ENCODE measurements around the gene NUP214.
"Not testable (repeated sequence)": the region's sequence is repeated elsewhere in the genome, so short reads cannot be mapped to it uniquely, and the experiment has no call there.

The NUP214 gene

DNA sequence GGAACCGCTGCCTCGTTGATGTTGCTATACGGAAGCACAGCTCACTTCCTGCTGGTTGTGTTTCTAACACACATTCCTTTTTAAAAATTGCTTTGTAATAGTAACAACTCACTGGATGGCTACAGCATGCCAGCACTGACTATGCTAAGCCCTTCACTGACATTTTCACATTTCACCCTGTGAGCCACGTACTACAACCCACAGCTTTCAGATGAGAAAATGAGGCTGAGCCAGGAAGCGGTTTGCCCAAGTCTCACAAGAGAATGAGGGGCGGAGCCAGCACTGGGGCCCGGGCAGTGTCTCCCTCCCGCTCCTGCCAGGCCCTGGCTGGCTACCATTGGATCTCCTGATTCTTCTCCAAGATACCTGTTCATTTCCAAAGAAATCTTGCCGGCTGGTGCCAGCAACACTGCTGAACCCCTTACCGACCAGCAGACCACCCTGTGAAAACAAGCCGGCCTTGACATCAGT, 112.6 kb downstream of the NUP214 start:
- ChIA-PET POLR2A (interaction anchor here (1.0 to 2.8 kb wide), 9 partner anchors 10 to 93 kb away, joined by 3 to 20 read pairs (median 3); no protein-coding TSS in a partner anchor), CTCF (interaction anchor here (1.1 to 2.7 kb wide), 5 partner anchors 9 to 38 kb away, joined by 3 to 26 read pairs (median 6); partner anchors contain the start of gene FAM78A)
- DNase-seq, result peak; percentile 83 to 95 (median 95)
- peaks cover 12 to 59% (median 53%) of the 10 kb centered on the region in 4 experiments for H3K4me1 ChIP-seq (ENCODE audit: control extremely low read depth in 1 of 4, control insufficient read depth in 4 of 4, insufficient read depth in 4 of 4, low read length in 3 of 4)
- peak overlapping the region; percentile 59 to 81 for H3K27ac ChIP-seq (ENCODE audit: insufficient read depth in 1 of 2, low read depth in 1 of 2, low read length in 2 of 2, poor library complexity in 1 of 2, severe bottlenecking in 2 of 2)
- 3% methylated on average over 11 of the region's 11 CpGs for WGBS (ENCODE audit: insufficient coverage)
- H3K9me3 ChIP-seq (ENCODE audit: control extremely low read depth in 1 of 5, control insufficient read depth in 4 of 5, insufficient read depth in 2 of 5, low read depth in 1 of 5, low read length in 4 of 5), result peaks cover 0 to 3% (median 0%) of the 10 kb centered on the region in 5 experiments
- no peaks in the 10 kb centered on the region for H3K27me3 ChIP-seq (replicated peaks in 2 of 5; ENCODE audit: control insufficient read depth in 4 of 5, insufficient read depth in 5 of 5, low read length in 4 of 5)
- peaks cover 6 to 35% (median 17%) of the 10 kb centered on the region in 4 experiments for H3K36me3 ChIP-seq (ENCODE audit: control insufficient read depth in 4 of 4, insufficient read depth in 4 of 4, low read length in 3 of 4)
- H3K4me3 ChIP-seq (ENCODE audit: control insufficient read depth in 1 of 7, extremely low read depth in 1 of 7, insufficient read depth in 4 of 7, low read depth in 2 of 7, low read length in 6 of 7), result peak overlapping the region in 6 of 7 experiments; percentile 13 to 60 (median 49)

DNA sequence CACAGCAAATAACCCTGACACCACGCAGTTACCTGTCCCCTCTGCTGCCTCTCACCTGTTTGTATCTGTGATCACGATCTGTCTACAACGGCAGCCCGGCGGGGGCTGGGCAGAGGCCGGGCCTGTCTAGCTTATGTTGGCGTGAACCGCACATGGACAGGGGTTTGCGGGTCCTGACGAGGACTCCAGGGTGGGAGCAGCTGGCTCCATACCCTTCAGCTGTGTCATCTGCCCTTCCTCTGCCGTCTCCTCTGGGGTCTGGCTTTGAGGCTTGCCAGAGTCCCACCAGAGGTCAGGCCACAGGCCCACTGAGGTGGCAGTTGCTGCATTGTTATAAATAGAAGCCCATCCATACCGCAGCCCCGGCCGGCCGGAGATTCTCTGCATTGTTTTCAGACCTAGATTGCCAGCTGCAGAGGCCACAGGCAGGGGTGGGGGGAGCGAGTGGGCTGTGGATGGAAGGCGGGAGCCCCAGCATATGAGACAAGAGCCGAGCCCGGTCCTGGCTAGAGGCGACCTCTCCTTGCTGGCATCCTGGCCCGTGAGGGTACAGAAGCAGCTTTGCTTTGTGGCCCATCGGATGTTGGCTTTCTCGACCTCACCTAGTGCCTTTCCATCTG, 113.1 kb downstream of the NUP214 start:
- Histone ChIP-seq H3K4me1 (ENCODE audit: control extremely low read depth in 1 of 4, control insufficient read depth in 4 of 4, insufficient read depth in 4 of 4, low read length in 3 of 4) (peaks cover 12 to 59% (median 53%) of the 10 kb centered on the region in 4 experiments), H3K27ac (ENCODE audit: insufficient read depth in 1 of 2, low read depth in 1 of 2, low read length in 2 of 2, poor library complexity in 1 of 2, severe bottlenecking in 2 of 2) (peak overlapping the region; percentile 59 to 81), H3K4me3 (ENCODE audit: control insufficient read depth in 1 of 7, extremely low read depth in 1 of 7, insufficient read depth in 4 of 7, low read depth in 2 of 7, low read length in 6 of 7) (peak overlapping the region in 5 of 7 experiments; percentile 15 to 60 (median 51)), H3K27me3 (replicated peaks in 2 of 5; ENCODE audit: control insufficient read depth in 4 of 5, insufficient read depth in 5 of 5, low read length in 4 of 5) (no peaks in the 10 kb centered on the region), H3K36me3 (ENCODE audit: control insufficient read depth in 4 of 4, insufficient read depth in 4 of 4, low read length in 3 of 4) (peaks cover 6 to 30% (median 13%) of the 10 kb centered on the region in 4 experiments), H3K9me3 (ENCODE audit: control extremely low read depth in 1 of 5, control insufficient read depth in 4 of 5, insufficient read depth in 2 of 5, low read depth in 1 of 5, low read length in 4 of 5) (peaks cover 0 to 4% (median 0%) of the 10 kb centered on the region in 5 experiments)
- ChIA-PET POLR2A (interaction anchor here (0.9 to 2.8 kb wide), 10 partner anchors 11 to 92 kb away, joined by 3 to 20 read pairs (median 3); no protein-coding TSS in a partner anchor), CTCF (interaction anchor here (1.1 to 2.7 kb wide), 5 partner anchors 9 to 37 kb away, joined by 3 to 26 read pairs (median 6); partner anchors contain the start of gene FAM78A)
- peak; percentile 45 to 91 (median 88) for DNase-seq
- WGBS (ENCODE audit: insufficient coverage), result 3% methylated on average over 20 of the region's 23 CpGs

DNA sequence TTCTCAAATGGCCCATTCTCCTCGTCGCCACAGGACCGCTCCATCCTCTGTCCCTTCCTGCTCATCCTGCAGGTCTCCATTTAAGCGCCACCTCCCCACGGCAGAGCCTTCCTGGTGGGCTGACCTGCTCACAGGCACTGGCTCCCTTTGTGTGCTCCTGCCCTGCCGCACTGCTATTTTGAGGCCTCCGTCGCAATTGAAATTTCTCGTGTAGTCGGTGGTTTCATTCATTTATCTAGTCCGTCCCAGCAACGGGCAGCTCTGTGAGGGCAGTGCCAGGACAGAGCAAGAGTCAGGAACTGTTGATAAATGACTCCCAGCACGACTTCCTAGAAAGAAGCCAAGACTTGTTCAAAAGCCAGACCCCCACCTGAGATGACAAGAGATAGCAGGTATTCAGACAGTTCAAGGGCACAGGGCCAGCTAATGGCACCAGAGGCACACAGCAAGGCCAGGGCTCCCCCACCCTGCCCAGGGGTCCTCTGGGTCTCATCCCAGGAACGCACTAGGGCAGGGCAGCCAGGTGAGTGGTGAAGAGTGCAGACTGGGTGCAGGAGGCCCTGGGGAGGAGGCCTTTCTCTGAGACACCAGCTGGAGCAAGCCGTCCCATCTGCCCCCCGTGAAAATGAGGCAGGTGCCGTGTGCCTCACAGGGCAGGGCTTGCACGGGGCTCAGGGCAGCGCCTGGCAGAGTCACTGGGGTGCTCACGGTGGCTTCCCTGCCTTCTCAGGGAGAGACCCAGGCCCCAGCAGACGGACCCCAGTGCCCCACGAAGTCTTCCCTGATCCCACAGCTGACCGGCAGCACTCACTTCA, 114.0 kb downstream of the NUP214 start:
- CTCF ChIA-PET, result interaction anchor here (1.1 to 2.7 kb wide), 6 partner anchors 10 to 62 kb away, joined by 3 to 26 read pairs (median 6); partner anchors contain the start of gene FAM78A
- Histone ChIP-seq H3K4me1 (ENCODE audit: control extremely low read depth in 1 of 4, control insufficient read depth in 4 of 4, insufficient read depth in 4 of 4, low read length in 3 of 4) (peaks cover 12 to 59% (median 53%) of the 10 kb centered on the region in 4 experiments), H3K27ac (ENCODE audit: insufficient read depth in 1 of 2, low read depth in 1 of 2, low read length in 2 of 2, poor library complexity in 1 of 2, severe bottlenecking in 2 of 2) (peak overlapping the region in 1 of 2 experiments; percentile 81), H3K4me3 (ENCODE audit: control insufficient read depth in 1 of 7, extremely low read depth in 1 of 7, insufficient read depth in 4 of 7, low read depth in 2 of 7, low read length in 6 of 7) (peak overlapping the region in 4 of 7 experiments; percentile 9 to 60 (median 52)), H3K9me3 (ENCODE audit: control extremely low read depth in 1 of 5, control insufficient read depth in 4 of 5, insufficient read depth in 2 of 5, low read depth in 1 of 5, low read length in 4 of 5) (peaks cover 0 to 4% (median 0%) of the 10 kb centered on the region in 5 experiments), H3K27me3 (replicated peaks in 2 of 5; ENCODE audit: control insufficient read depth in 4 of 5, insufficient read depth in 5 of 5, low read length in 4 of 5) (no peaks in the 10 kb centered on the region), H3K36me3 (ENCODE audit: control insufficient read depth in 4 of 4, insufficient read depth in 4 of 4, low read length in 3 of 4) (peaks cover 0 to 21% (median 5%) of the 10 kb centered on the region in 4 experiments)
- POLR2A ChIA-PET, result interaction anchor here (0.6 to 2.8 kb wide), 4 partner anchors 9 to 92 kb away, joined by 3 to 20 read pairs (median 4); no protein-coding TSS in a partner anchor
- peak in 1 of 3 donors; percentile 37 for DNase-seq
- WGBS (ENCODE audit: insufficient coverage), result 66% methylated on average over 22 of the region's 23 CpGs

DNA sequence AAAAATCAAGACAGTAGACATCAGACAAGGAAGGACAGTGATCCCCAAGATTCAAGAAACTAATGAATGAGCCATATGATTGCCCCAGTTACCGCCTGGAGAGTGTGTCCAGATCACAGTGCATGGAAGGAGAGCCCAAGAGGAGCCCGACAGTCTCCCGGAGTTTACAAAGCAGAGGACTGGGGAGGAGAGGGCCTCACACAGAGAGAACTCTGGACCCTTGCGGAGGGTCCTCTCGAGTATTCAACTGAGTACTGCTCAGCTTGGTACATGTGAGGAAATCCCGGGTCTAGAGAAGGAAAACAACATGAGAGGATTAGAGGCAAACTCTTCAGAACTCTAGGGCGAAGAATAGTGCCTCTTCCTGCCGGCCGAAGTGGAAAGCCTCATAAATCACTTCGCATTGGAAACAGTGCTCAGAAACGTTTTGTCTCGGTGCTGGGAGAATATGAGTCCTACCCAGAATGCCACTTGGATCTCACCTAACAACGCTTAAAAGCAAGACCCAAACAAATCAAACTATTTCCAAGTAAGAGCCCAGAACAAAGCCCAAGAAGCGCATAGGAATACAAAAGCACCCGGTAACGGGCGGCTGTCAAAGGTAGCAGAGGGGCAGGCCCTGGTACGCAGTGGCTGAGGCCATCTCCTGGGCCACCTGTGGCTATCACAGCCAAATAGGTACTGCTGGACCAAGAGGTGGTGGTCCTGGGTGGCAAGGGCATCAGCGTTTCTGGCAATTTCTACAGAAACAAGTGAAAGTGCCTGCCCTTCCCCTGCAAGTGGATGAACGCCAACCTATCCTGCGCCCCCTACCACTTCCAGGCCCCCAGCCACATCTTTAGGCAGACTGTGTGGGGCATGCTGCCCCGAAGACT, 114.9 kb downstream of the NUP214 start:
- DNase-seq, result no peak
- CTCF ChIA-PET, result interaction anchor here (1.5 to 2.7 kb wide), 4 partner anchors 9 to 96 kb away, joined by 5 to 26 read pairs (median 6); no protein-coding TSS in a partner anchor

DNA sequence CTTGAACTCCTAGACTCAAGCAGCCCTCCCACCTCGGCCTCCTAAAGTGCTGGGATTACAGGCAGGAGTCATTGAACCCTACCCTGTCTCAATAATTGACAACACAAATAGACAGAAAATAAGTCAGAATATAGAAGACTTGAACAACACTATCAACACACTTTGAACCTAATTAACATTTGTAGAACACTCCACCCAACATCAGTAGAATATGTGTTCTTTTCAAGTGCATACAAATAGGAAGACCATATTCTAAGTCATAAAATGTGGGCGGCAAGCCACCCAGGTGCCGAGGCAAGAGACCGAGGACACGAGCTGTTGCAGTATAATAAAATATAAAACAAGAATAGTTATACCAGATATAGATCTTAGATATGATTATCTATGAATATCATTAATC, 118.9 kb downstream of the NUP214 start:
- H3K36me3 ChIP-seq (ENCODE audit: control insufficient read depth in 4 of 4, insufficient read depth in 4 of 4, low read length in 3 of 4); H3K27ac ChIP-seq (ENCODE audit: insufficient read depth in 1 of 2, low read depth in 1 of 2, low read length in 2 of 2, poor library complexity in 1 of 2, severe bottlenecking in 2 of 2); H3K9me3 ChIP-seq (ENCODE audit: control extremely low read depth in 1 of 5, control insufficient read depth in 4 of 5, insufficient read depth in 2 of 5, low read depth in 1 of 5, low read length in 4 of 5); DNase-seq; H3K4me3 ChIP-seq (ENCODE audit: control insufficient read depth in 1 of 7, extremely low read depth in 1 of 7, insufficient read depth in 4 of 7, low read depth in 2 of 7, low read length in 6 of 7); POLR2A ChIA-PET; H3K27me3 ChIP-seq (replicated peaks in 2 of 5; ENCODE audit: control insufficient read depth in 4 of 5, insufficient read depth in 5 of 5, low read length in 4 of 5); CTCF ChIA-PET: not testable (repeated sequence)
- peaks cover 7 to 24% (median 19%) of the 10 kb centered on the region in 4 experiments for H3K4me1 ChIP-seq (ENCODE audit: control extremely low read depth in 1 of 4, control insufficient read depth in 4 of 4, insufficient read depth in 4 of 4, low read length in 3 of 4)
- WGBS (ENCODE audit: insufficient coverage), result no CpG with 5 or more reads among the region's 5 CpGs

More for the DNA sequence above, 114.9 kb downstream of the NUP214 start:
- POLR2A ChIA-PET, result no interaction called here
- Histone ChIP-seq H3K4me3 (ENCODE audit: control insufficient read depth in 1 of 7, extremely low read depth in 1 of 7, insufficient read depth in 4 of 7, low read depth in 2 of 7, low read length in 6 of 7) (peak overlapping the region in 3 of 7 experiments; percentile 4 to 53 (median 11)), H3K27ac (ENCODE audit: insufficient read depth in 1 of 2, low read depth in 1 of 2, low read length in 2 of 2, poor library complexity in 1 of 2, severe bottlenecking in 2 of 2) (no peak overlapping the region), H3K9me3 (ENCODE audit: control extremely low read depth in 1 of 5, control insufficient read depth in 4 of 5, insufficient read depth in 2 of 5, low read depth in 1 of 5, low read length in 4 of 5) (peaks cover 0 to 4% (median 0%) of the 10 kb centered on the region in 5 experiments), H3K4me1 (ENCODE audit: control extremely low read depth in 1 of 4, control insufficient read depth in 4 of 4, insufficient read depth in 4 of 4, low read length in 3 of 4) (peaks cover 12 to 59% (median 53%) of the 10 kb centered on the region in 4 experiments), H3K27me3 (replicated peaks in 2 of 5; ENCODE audit: control insufficient read depth in 4 of 5, insufficient read depth in 5 of 5, low read length in 4 of 5) (no peaks in the 10 kb centered on the region), H3K36me3 (ENCODE audit: control insufficient read depth in 4 of 4, insufficient read depth in 4 of 4, low read length in 3 of 4) (peaks cover 0 to 12% (median under 1%) of the 10 kb centered on the region in 4 experiments)
- 40% methylated on average over 21 of the region's 22 CpGs for WGBS (ENCODE audit: insufficient coverage)

DNA sequence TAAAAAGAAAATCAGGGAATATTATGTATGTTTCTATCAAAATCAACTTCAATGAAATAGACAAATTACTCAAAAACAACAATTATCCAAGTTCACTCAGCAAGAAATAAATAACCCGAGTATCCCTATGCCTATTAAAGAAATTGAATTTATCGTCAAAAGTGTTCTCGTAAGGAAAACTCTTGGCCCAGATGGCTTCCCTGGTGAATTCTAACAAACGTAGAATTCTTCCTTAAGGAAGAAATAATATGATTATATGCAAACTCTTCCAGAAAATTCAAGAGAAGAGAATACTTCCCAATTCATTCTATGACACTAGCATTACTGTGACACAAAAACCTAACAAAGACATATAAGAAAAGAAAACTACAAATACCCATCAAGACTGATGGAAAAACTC, 121.2 kb downstream of the NUP214 start:
- ChIA-PET CTCF (interaction anchor here (1.2 to 5.5 kb wide), 2 partner anchors 8 to 90 kb away, joined by 3 to 26 read pairs; no protein-coding TSS in a partner anchor), POLR2A (interaction anchor here (0.6 kb wide), 1 partner anchor 10 kb away, joined by 3 read pairs; no protein-coding TSS in a partner anchor)
- no peak overlapping the region for H3K27ac ChIP-seq (ENCODE audit: insufficient read depth in 1 of 2, low read depth in 1 of 2, low read length in 2 of 2, poor library complexity in 1 of 2, severe bottlenecking in 2 of 2)
- H3K4me1 ChIP-seq (ENCODE audit: control extremely low read depth in 1 of 4, control insufficient read depth in 4 of 4, insufficient read depth in 4 of 4, low read length in 3 of 4), result peaks cover 0 to 6% (median 5%) of the 10 kb centered on the region in 4 experiments
- H3K36me3 ChIP-seq (ENCODE audit: control insufficient read depth in 4 of 4, insufficient read depth in 4 of 4, low read length in 3 of 4), result no peaks in the 10 kb centered on the region
- DNase-seq, result no peak
- H3K27me3 ChIP-seq (replicated peaks in 2 of 5; ENCODE audit: control insufficient read depth in 4 of 5, insufficient read depth in 5 of 5, low read length in 4 of 5), result no peaks in the 10 kb centered on the region
- no peak overlapping the region for H3K4me3 ChIP-seq (ENCODE audit: control insufficient read depth in 1 of 7, extremely low read depth in 1 of 7, insufficient read depth in 4 of 7, low read depth in 2 of 7, low read length in 6 of 7)
- WGBS (ENCODE audit: insufficient coverage), result no CpG with 5 or more reads among the region's 4 CpGs
- peaks cover 0 to 4% (median 0%) of the 10 kb centered on the region in 5 experiments for H3K9me3 ChIP-seq (ENCODE audit: control extremely low read depth in 1 of 5, control insufficient read depth in 4 of 5, insufficient read depth in 2 of 5, low read depth in 1 of 5, low read length in 4 of 5)
